Measurements from ENCODE around the gene RPS25. TPM values are rescaled to one million over a fixed set of nuclear protein-coding genes. Genes with fewer than 3 reads are reported as not detected.
"Not testable (repeated sequence)": the region's sequence is repeated elsewhere in the genome, so short reads cannot be mapped to it uniquely, and the experiment has no call there.

RPS25 gene
- total RNA-seq, 1 experiment from 2014 or later = 2,312 TPM

DNA sequence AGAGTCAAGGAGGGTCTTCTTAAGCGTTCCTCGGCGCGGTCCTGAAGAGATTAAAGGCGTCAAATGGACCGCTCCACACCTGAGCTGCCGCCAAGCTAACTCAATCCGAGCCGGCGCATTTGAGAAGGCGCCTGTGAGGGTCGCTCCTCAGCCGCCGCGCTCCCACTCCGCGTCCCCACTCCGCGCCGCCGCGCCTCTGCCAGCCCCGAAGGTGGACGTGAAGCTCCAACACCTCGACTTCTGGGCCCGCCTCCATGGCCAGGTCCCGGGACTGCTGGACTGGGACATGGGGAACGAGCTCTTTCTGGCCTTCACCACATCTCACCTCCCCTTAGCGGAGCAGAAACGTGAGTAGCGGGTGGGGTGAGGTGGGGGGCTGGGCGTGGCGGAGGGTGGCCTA lies 46.5 kb downstream of the RPS25 start, which contains the start of gene FOXR1:
FOXR1 (plus strand) TSS at position 116 of the 400 bp plus-strand sequence; CDS start at position 287, 171 bp downstream.
- no peak for DNase-seq (ENCODE audit: low read depth)

DNA sequence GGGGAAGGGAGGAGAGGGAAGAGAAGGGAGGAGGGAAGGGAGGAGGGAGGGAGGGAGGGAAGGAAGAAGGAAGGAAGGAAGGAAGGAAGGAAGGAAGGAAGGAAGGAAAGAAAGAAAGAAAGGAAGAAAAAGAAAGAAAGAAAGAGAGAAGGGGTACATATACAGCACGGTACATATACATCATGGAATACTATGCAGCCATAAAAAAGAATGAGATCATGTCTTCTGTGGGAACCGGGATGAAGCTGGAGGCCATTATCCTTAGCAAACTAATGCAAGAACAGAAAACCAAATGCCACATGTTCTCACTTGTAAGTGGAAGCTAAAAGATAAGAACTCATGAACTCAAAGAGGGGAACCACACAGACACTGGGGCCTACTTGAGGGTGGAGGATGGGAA lies 48.6 kb downstream of the RPS25 start:
- DNase-seq (ENCODE audit: low read depth) = not testable (repeated sequence)

Other genes starting within 250 kb of the RPS25 start
- gene DDX6, start 227.2 kb downstream of the RPS25 start, total RNA-seq (2014; rRNA removed; shearing (Covaris generic)) = 41.4 and 45.2 TPM in 2 replicates
- gene CXCR5, start 134.5 kb downstream of the RPS25 start, total RNA-seq (2014; rRNA removed; shearing (Covaris generic)) = not detected in 2 replicates
- 11.1 and 13.8 TPM in 2 replicates for gene BCL9L, start 92.4 kb downstream of the RPS25 start, total RNA-seq (2014; rRNA removed; shearing (Covaris generic))
- gene UPK2, start 62.0 kb downstream of the RPS25 start, total RNA-seq (2014; rRNA removed; shearing (Covaris generic)) = not detected in 2 replicates
- not detected in 2 replicates for gene FOXR1, start 46.6 kb downstream of the RPS25 start, total RNA-seq (2014; rRNA removed; shearing (Covaris generic))
- gene CENATAC, start 20.2 kb downstream of the RPS25 start, total RNA-seq (2014; rRNA removed; shearing (Covaris generic)) = 7.2 and 8.1 TPM in 2 replicates
- 135 and 150 TPM in 2 replicates for gene TRAPPC4, start 423 bp upstream of the RPS25 start, total RNA-seq (2014; rRNA removed; shearing (Covaris generic))
- 18.6 and 19.7 TPM in 2 replicates for gene SLC37A4, start 12.5 kb upstream of the RPS25 start, total RNA-seq (2014; rRNA removed; shearing (Covaris generic))
- gene HYOU1, start 38.9 kb upstream of the RPS25 start, total RNA-seq (2014; rRNA removed; shearing (Covaris generic)) = 106 and 115 TPM in 2 replicates
- gene VPS11, start 49.5 kb upstream of the RPS25 start, total RNA-seq (2014; rRNA removed; shearing (Covaris generic)) = 19.1 and 24.6 TPM in 2 replicates
- 14.3 and 17.1 TPM in 2 replicates for gene HMBS, start 66.5 kb upstream of the RPS25 start, total RNA-seq (2014; rRNA removed; shearing (Covaris generic))
- 41.6 and 44.0 TPM in 2 replicates for gene DPAGT1, start 83.5 kb upstream of the RPS25 start, total RNA-seq (2014; rRNA removed; shearing (Covaris generic))
- gene C2CD2L, start 89.0 kb upstream of the RPS25 start, total RNA-seq (2014; rRNA removed; shearing (Covaris generic)) = 3.2 and 4.8 TPM in 2 replicates
- gene HINFP, start 103.2 kb upstream of the RPS25 start, total RNA-seq (2014; rRNA removed; shearing (Covaris generic)) = 13.2 and 16.5 TPM in 2 replicates
- 0.20 and 0.24 TPM in 2 replicates for gene ABCG4, start 130.7 kb upstream of the RPS25 start, total RNA-seq (2014; rRNA removed; shearing (Covaris generic))
- 4.9 and 5.6 TPM in 2 replicates for gene NLRX1, start 150.4 kb upstream of the RPS25 start, total RNA-seq (2014; rRNA removed; shearing (Covaris generic))
- gene NHERF4, start 167.1 kb upstream of the RPS25 start, total RNA-seq (2014; rRNA removed; shearing (Covaris generic)) = not detected in 2 replicates
- 12.7 and 14.1 TPM in 2 replicates for gene CBL, start 188.0 kb upstream of the RPS25 start, total RNA-seq (2014; rRNA removed; shearing (Covaris generic))

Measured in RPMI7951 (cell line).